K562 (cell line): ENCODE measurements around the gene SPRING1. TPM values are rescaled to one million over a fixed set of nuclear protein-coding genes. Genes with fewer than 3 reads are reported as not detected.
A peak's percentile ranks its signal among the peaks of the same experiment; 100 is the strongest.

ENCODE experiments used
- CBFA2T2 ChIP-seq: fragments of 450-650 bp; conservative IDR thresholded peaks from 2 replicates; pipeline ENCODE4 v1.6.1; 2017; ENCODE audit warnings: mild to moderate bottlenecking
- CEBPB ChIP-seq: fragments of 450-650 bp; IDR thresholded peaks from 2 replicates; pipeline ENCODE4 v1.6.1; 2016; ENCODE audit warnings: missing genetic modification characterization, missing compliant biosample characterization
- CHD2 ChIP-seq: IDR thresholded peaks from 2 replicates; pipeline ENCODE4 v1.6.1; 2011; ENCODE audit warnings: low read depth, low read length
- HNRNPLL ChIP-seq: fragments of 200-400 bp; formaldehyde crosslinking; IDR thresholded peaks from 2 replicates; pipeline ENCODE4 v1.6.1; 2017; ENCODE audit warnings: low read length, low read depth, mild to moderate bottlenecking; ENCODE audit not compliant: poor library complexity, severe bottlenecking
- ILF3 ChIP-seq: fragments of 450-650 bp; IDR thresholded peaks from 2 replicates; pipeline ENCODE4 v1.6.1; 2018; ENCODE audit warnings: antibody characterized with exemption, mild to moderate bottlenecking, moderate library complexity, borderline replicate concordance
- KLF1 ChIP-seq: fragments of 450-650 bp; IDR thresholded peaks from 2 replicates; pipeline ENCODE4 v1.6.1; 2016; ENCODE audit warnings: missing genetic modification characterization, missing compliant biosample characterization
- KLF16 ChIP-seq: IDR thresholded peaks from 2 replicates; pipeline ENCODE4 v1.6.1; 2016; ENCODE audit warnings: antibody characterized with exemption
- MCM2 ChIP-seq: fragments of 450-650 bp; IDR thresholded peaks from 2 replicates; pipeline ENCODE4 v1.6.1; 2017; ENCODE audit warnings: low read depth, mild to moderate bottlenecking
- MLX ChIP-seq, 2 experiments: fragments of 450-650 bp in 1 of 2; sonication (generic) in 1 of 2; formaldehyde crosslinking; conservative IDR thresholded peaks; 2 replicates each; pipeline versions ENCODE4 v1.4.0 to v1.8.1; 2020 to 2022; ENCODE audit warnings: mild to moderate bottlenecking in 1 of 2, missing genetic modification reagents in 1 of 2
- NCOA1 ChIP-seq: fragments of 450-650 bp; IDR thresholded peaks from 2 replicates; pipeline ENCODE4 v1.6.1; 2016; ENCODE audit warnings: low read depth
- RB1 ChIP-seq: fragments of 450-650 bp; IDR thresholded peaks from 2 replicates; pipeline ENCODE4 v1.6.1; 2017; ENCODE audit warnings: low read depth, mild to moderate bottlenecking
- RBM25 ChIP-seq: fragments of 200-400 bp; formaldehyde crosslinking; IDR thresholded peaks from 2 replicates; pipeline ENCODE4 v1.6.1; 2018; ENCODE audit warnings: low read length, low read depth, moderate library complexity; ENCODE audit not compliant: severe bottlenecking
- SRSF7 ChIP-seq: fragments of 200-400 bp; formaldehyde crosslinking; optimal IDR thresholded peaks from 2 replicates; pipeline ENCODE3; 2017; ENCODE audit warnings: mild to moderate bottlenecking, low read depth, low read length
- TCF7 ChIP-seq: sonication (generic); IDR thresholded peaks from 2 replicates; pipeline ENCODE4 v1.6.1; 2016; ENCODE audit warnings: antibody characterized with exemption, borderline replicate concordance
- THRAP3 ChIP-seq: fragments of 450-650 bp; IDR thresholded peaks from 2 replicates; pipeline ENCODE4 v1.6.1; 2016; ENCODE audit warnings: mild to moderate bottlenecking, inconsistent platforms, borderline replicate concordance
- ZKSCAN3 ChIP-seq: fragments of 250-450 bp; sonication (Bioruptor Pico); IDR thresholded peaks from 2 replicates; pipeline ENCODE4 v1.4.0; 2020
- ZNF184 ChIP-seq: sonication (generic); formaldehyde crosslinking; IDR thresholded peaks from 2 replicates; pipeline ENCODE4 v1.5.0; 2020; ENCODE audit warnings: missing genetic modification reagents
- ZNF668 ChIP-seq: fragments of 250-450 bp; sonication (Bioruptor Pico); IDR thresholded peaks from 2 replicates; pipeline ENCODE4 v1.8.0; 2022; ENCODE audit warnings: mild to moderate bottlenecking, inconsistent platforms
- polyA plus RNA-seq, 8 experiments: library from polyadenylated mRNA; depleted of rRNA in 4 of 8; stranded (reverse) in 5 of 8; unstranded in 3 of 8; fragments of >200 nt; fragmentation: Nextera tagmentation in 2 of 8; fragmentation: Illumina TruSeq in 1 of 8; extraction: Ambion mirVana in 2 of 8; extraction: Trizol in 1 of 8; gene quantifications; 2 replicates each; pipeline versions ENCODE4 v1.2.1 to v1.2.3, GENCODE V29; 2011 to 2014; ENCODE audit warnings: inconsistent platforms in 1 of 8, missing spikeins in 1 of 8
- total RNA-seq, 7 experiments: library from RNA; depleted of rRNA in 6 of 7; stranded (reverse); fragments of >200 nt in 6 of 7; fragmentation: Illumina TruSeq in 2 of 7; extraction: Trizol in 2 of 7; gene quantifications; 2 replicates each; pipeline versions ENCODE4 v1.2.1 to v1.2.3, GENCODE V29; 2011 to 2021; ENCODE audit warnings: low replicate concordance in 1 of 7
- TF ChIP-seq, protein P1 (sequence below): fragments of 200-400 bp; formaldehyde crosslinking; IDR thresholded peaks from 2 replicates; pipeline ENCODE4 v1.6.1; 2017; ENCODE audit warnings: mild to moderate bottlenecking, low read depth, low read length, moderate library complexity
- TF ChIP-seq, protein P2 (sequence below): fragments of 250-450 bp; sonication (Bioruptor Pico); IDR thresholded peaks from 2 replicates; pipeline ENCODE4 v1.4.0; 2020; ENCODE audit warnings: mild to moderate bottlenecking, moderate library complexity
- TF ChIP-seq, protein P3 (sequence below): sonication (generic); formaldehyde crosslinking; IDR thresholded peaks from 2 replicates; pipeline ENCODE4 v1.8.1; 2023; ENCODE audit warnings: mild to moderate bottlenecking, missing genetic modification reagents
- TF ChIP-seq, protein P4 (sequence below): fragments of 250-450 bp; sonication (Bioruptor Pico); IDR thresholded peaks from 2 replicates; pipeline ENCODE4 v1.8.0; 2022; ENCODE audit warnings: moderate library complexity, mild to moderate bottlenecking, inconsistent platforms

Gene SPRING1
- total and polyA plus RNA-seq, 9 of the 15 experiments (the other 6 are each of a cell fraction or from before 2014, with no cell fraction given), result 1.1 to 20.0 (median 8.0) TPM

DNA sequence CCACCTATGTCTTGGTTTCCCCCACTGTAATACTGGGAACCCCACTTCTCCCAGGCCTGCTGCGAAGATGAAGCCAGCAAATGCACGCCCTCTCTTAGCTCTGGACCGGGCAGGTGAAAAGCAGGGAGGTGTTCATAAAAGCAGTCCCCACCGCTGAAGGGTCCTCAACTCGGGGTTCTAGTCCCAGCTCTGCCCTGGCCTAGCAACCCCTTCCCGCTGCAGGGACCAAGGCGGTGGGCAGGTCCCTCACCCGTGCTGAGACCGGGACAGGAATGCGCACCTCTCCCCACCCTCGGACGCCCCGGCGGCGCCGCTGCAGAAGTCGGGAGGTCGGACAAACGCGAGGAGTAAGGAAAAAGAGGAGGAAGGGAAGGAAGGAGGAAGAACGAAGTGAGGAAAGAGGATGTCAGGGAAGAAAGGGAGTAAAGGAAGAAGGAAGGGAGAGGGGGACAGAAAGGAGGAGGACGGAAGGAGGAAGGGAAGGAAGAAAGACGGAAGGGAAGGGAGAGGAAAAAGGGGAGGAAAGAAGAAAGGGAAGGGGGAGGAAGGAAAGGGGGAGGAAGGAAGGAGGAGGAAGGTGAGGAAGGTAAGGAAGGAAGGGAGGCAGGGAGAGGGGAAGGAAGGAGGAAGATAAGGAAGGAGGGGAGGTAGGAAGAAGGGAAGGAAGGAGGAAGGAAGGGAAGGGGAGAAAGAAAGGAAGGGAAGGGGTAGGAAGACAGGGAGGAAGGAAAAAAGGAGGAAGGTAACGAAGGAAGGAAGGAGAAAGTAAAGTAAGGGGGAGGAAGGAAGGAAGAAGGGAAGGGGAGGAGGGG lies 701 bp downstream of the SPRING1 start (continued):
- no peak for TF ChIP-seq TCF7
- TF ChIP-seq MCM2, result no peak
- TF ChIP-seq, protein P1, sequence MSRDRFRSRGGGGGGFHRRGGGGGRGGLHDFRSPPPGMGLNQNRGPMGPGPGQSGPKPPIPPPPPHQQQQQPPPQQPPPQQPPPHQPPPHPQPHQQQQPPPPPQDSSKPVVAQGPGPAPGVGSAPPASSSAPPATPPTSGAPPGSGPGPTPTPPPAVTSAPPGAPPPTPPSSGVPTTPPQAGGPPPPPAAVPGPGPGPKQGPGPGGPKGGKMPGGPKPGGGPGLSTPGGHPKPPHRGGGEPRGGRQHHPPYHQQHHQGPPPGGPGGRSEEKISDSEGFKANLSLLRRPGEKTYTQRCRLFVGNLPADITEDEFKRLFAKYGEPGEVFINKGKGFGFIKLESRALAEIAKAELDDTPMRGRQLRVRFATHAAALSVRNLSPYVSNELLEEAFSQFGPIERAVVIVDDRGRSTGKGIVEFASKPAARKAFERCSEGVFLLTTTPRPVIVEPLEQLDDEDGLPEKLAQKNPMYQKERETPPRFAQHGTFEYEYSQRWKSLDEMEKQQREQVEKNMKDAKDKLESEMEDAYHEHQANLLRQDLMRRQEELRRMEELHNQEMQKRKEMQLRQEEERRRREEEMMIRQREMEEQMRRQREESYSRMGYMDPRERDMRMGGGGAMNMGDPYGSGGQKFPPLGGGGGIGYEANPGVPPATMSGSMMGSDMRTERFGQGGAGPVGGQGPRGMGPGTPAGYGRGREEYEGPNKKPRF, result no peak
- no peak for TF ChIP-seq KLF16
- no peak for TF ChIP-seq ZNF184 (CRISPR knock-in tag)
- TF ChIP-seq ZKSCAN3 (CRISPR knock-in tag), result no peak
- 0 out of 2 replicates have a peak, but pooled peaks have one; percentile 52 for TF ChIP-seq THRAP3
- TF ChIP-seq CEBPB (tag), result no peak
- TF ChIP-seq, protein P2, sequence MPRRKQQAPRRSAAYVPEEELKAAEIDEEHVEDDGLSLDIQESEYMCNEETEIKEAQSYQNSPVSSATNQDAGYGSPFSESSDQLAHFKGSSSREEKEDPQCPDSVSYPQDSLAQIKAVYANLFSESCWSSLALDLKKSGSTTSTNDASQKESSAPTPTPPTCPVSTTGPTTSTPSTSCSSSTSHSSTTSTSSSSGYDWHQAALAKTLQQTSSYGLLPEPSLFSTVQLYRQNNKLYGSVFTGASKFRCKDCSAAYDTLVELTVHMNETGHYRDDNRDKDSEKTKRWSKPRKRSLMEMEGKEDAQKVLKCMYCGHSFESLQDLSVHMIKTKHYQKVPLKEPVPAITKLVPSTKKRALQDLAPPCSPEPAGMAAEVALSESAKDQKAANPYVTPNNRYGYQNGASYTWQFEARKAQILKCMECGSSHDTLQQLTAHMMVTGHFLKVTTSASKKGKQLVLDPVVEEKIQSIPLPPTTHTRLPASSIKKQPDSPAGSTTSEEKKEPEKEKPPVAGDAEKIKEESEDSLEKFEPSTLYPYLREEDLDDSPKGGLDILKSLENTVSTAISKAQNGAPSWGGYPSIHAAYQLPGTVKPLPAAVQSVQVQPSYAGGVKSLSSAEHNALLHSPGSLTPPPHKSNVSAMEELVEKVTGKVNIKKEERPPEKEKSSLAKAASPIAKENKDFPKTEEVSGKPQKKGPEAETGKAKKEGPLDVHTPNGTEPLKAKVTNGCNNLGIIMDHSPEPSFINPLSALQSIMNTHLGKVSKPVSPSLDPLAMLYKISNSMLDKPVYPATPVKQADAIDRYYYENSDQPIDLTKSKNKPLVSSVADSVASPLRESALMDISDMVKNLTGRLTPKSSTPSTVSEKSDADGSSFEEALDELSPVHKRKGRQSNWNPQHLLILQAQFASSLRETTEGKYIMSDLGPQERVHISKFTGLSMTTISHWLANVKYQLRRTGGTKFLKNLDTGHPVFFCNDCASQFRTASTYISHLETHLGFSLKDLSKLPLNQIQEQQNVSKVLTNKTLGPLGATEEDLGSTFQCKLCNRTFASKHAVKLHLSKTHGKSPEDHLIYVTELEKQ (CRISPR knock-in tag), result no peak
- TF ChIP-seq NCOA1, result no peak; the same call in 1 of the 2 replicates
- no peak for TF ChIP-seq CBFA2T2
- TF ChIP-seq, protein P3, sequence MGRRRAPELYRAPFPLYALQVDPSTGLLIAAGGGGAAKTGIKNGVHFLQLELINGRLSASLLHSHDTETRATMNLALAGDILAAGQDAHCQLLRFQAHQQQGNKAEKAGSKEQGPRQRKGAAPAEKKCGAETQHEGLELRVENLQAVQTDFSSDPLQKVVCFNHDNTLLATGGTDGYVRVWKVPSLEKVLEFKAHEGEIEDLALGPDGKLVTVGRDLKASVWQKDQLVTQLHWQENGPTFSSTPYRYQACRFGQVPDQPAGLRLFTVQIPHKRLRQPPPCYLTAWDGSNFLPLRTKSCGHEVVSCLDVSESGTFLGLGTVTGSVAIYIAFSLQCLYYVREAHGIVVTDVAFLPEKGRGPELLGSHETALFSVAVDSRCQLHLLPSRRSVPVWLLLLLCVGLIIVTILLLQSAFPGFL (CRISPR knock-in tag), result no peak
- no peak for TF ChIP-seq SRSF7
- TF ChIP-seq MLX (CRISPR knock-in tag; conservative IDR thresholded peaks at IDR 0.05), result no peak
- no peak for TF ChIP-seq RBM25
- no peak for TF ChIP-seq ILF3
- no peak for TF ChIP-seq ZNF668 (CRISPR knock-in tag)
- TF ChIP-seq HNRNPLL, result no peak
- no peak for TF ChIP-seq CHD2
- TF ChIP-seq, protein P4, sequence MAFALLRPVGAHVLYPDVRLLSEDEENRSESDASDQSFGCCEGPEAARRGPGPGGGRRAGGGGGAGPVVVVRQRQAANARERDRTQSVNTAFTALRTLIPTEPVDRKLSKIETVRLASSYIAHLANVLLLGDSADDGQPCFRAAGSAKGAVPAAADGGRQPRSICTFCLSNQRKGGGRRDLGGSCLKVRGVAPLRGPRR, result no peak
- TF ChIP-seq RB1, result no peak
- no peak for TF ChIP-seq KLF1
